HCT116 (cell line): Measurements from ENCODE around the gene DDOST. TPM values are rescaled to one million over a fixed set of nuclear protein-coding genes. Genes with fewer than 3 reads are reported as not detected.

Source experiments
- ATAC-seq: fragments of 200-7000 bp; cut with Tn5 transposase; 2 replicates; pipeline ENCODE4 v1.9.1; 2020; ENCODE audit warnings: mild to moderate bottlenecking, moderate library complexity
- BruUV-seq: library from RNA; stranded (reverse); fragments of 400-500 nt; replicated peaks from 2 replicates; lab custom pipeline; 2021; lab: Mats Ljungman, UMichigan
- CTCF ChIA-PET: fragments of 300-600 bp; sonication (Branson Sonifier 250); formaldehyde crosslinking; loops from one replicate; lab custom pipeline; 2021; ENCODE audit warnings: antibody characterized with exemption; lab: Charles Lee
- POLR2A ChIA-PET: fragments of 300-600, 350-600 bp; sonication (Branson Sonifier 250); formaldehyde crosslinking; loops from one replicate; lab custom pipeline; 2021; ENCODE audit warnings: antibody characterized with exemption; lab: Charles Lee
- RAD21 ChIA-PET, 2 experiments: fragments of 300-600 bp; sonication (Branson Sonifier 250); formaldehyde crosslinking; loops; one replicate each; lab custom pipeline; 2023; ENCODE audit warnings: low total read pairs in 2 of 2; ENCODE audit not compliant: uncharacterized antibody in 2 of 2, unreplicated experiment in 2 of 2, low non-redundant PET in 1 of 2; lab: Charles Lee
- DNase-seq: peaks from one replicate; pipeline ENCODE4 v3.0.0-alpha.2; 2010; ENCODE audit warnings: low read depth, low spot score
- H2AFZ ChIP-seq: fragments of 200-600 bp; shearing (Covaris generic), sonication (generic); 2 replicates; pipeline ENCODE4 v1.6.1; 2017; ENCODE audit warnings: low read depth, mixed run types, mixed read lengths, antibody characterized with exemption, low read length; ENCODE audit not compliant: poor library complexity, severe bottlenecking
- H3K27ac ChIP-seq: 2 replicates; pipeline ENCODE4 v1.5.1; 2012; ENCODE audit warnings: low read depth, low read length
- H3K27me3 ChIP-seq: fragments of 200-600 bp; sonication (generic); 2 replicates; pipeline ENCODE4 v1.6.1; 2016; ENCODE audit warnings: mixed run types, low read length, mixed read lengths; ENCODE audit not compliant: insufficient read depth
- H3K36me3 ChIP-seq, 2 experiments: fragments of 200-500 bp in 1 of 2; fragments of 200-600 bp in 1 of 2; sonication (Bioruptor generic) in 1 of 2; sonication (generic) in 1 of 2; 2 replicates each; pipeline versions ENCODE4 v1.5.1 to v1.6.1; 2014 to 2016; ENCODE audit warnings: low read length in 2 of 2, inconsistent platforms in 1 of 2, mixed read lengths in 1 of 2, mixed run types in 1 of 2; ENCODE audit not compliant: insufficient read depth in 2 of 2, control insufficient read depth in 1 of 2
- H3K4me1 ChIP-seq, 2 experiments: fragments of 200-600 bp in 1 of 2; sonication (generic) in 1 of 2; 2 replicates each; pipeline versions ENCODE4 v1.5.1 to v1.6.1; 2012 to 2017; ENCODE audit warnings: low read length in 2 of 2, inconsistent platforms in 1 of 2, mild to moderate bottlenecking in 1 of 2, mixed read lengths in 1 of 2, mixed run types in 1 of 2, moderate library complexity in 1 of 2; ENCODE audit not compliant: insufficient read depth in 2 of 2, control insufficient read depth in 1 of 2
- H3K4me2 ChIP-seq: fragments of 200-600 bp; sonication (generic); 2 replicates; pipeline ENCODE4 v1.6.1; 2017; ENCODE audit warnings: mixed run types, low read length, mixed read lengths
- H3K4me3 ChIP-seq, 2 experiments: fragments of 200-600 bp in 1 of 2; sonication (generic) in 1 of 2; replicated peaks in 1 of 2; 2 replicates each; pipeline ENCODE4 v1.5.1; 2011 to 2016; ENCODE audit warnings: low read length in 2 of 2, control low read depth in 1 of 2, low read depth in 1 of 2, mild to moderate bottlenecking in 1 of 2, mixed read lengths in 1 of 2, mixed run types in 1 of 2
- H3K79me2 ChIP-seq: fragments of 200-600 bp; sonication (generic); 2 replicates; pipeline ENCODE4 v1.6.1; 2017; ENCODE audit warnings: mild to moderate bottlenecking, mixed run types, low read length, moderate library complexity, mixed read lengths; ENCODE audit not compliant: insufficient read depth
- H3K9ac ChIP-seq: fragments of 200-600 bp; sonication (generic); 2 replicates; pipeline ENCODE4 v1.6.1; 2016; ENCODE audit warnings: low read length, mixed read lengths
- H3K9me2 ChIP-seq: fragments of 200-600 bp; sonication (generic), shearing (Covaris generic); 2 replicates; pipeline ENCODE4 v1.6.1; 2017; ENCODE audit warnings: mixed run types, mild to moderate bottlenecking, moderate library complexity; ENCODE audit not compliant: insufficient read depth
- H3K9me3 ChIP-seq, 2 experiments: fragments of 200-500 bp in 1 of 2; fragments of 200-600 bp in 1 of 2; sonication (Bioruptor generic) in 1 of 2; sonication (generic) in 1 of 2; 2 replicates each; pipeline ENCODE4 v1.6.1; 2014 to 2017; ENCODE audit warnings: low read length in 2 of 2, mixed read lengths in 2 of 2, inconsistent platforms in 1 of 2, low read depth in 1 of 2, mild to moderate bottlenecking in 1 of 2, mixed run types in 1 of 2, moderate library complexity in 1 of 2; ENCODE audit not compliant: control insufficient read depth in 1 of 2, insufficient read depth in 1 of 2
- H4K20me1 ChIP-seq: fragments of 200-600 bp; sonication (generic), shearing (Covaris generic); 2 replicates; pipeline ENCODE4 v1.6.1; 2017; ENCODE audit warnings: mixed run types, mild to moderate bottlenecking, moderate library complexity; ENCODE audit not compliant: insufficient read depth
- EGR1 ChIP-seq: IDR thresholded peaks from 2 replicates; pipeline ENCODE4 v1.6.1; 2012; ENCODE audit warnings: low read depth
- MAX ChIP-seq: IDR thresholded peaks from 2 replicates; pipeline ENCODE4 v1.6.1; 2012
- REST ChIP-seq: IDR thresholded peaks from 2 replicates; pipeline ENCODE4 v1.6.1; 2012; ENCODE audit warnings: low read depth
- intact Hi-C: fragments of 100-400 bp; cut with micrococcal nuclease; formaldehyde crosslinking; loops from 2 replicates; pipeline ENCODE4 v1.10.0; 2022
- total RNA-seq: library from RNA; stranded (reverse); gene quantifications from one replicate; pipeline ENCODE4 v1.2.1, GENCODE V29; 2021; ENCODE audit not compliant: unreplicated experiment

Gene DDOST
- total RNA-seq, 1 experiment from 2014 or later, result 387 TPM

DNA sequence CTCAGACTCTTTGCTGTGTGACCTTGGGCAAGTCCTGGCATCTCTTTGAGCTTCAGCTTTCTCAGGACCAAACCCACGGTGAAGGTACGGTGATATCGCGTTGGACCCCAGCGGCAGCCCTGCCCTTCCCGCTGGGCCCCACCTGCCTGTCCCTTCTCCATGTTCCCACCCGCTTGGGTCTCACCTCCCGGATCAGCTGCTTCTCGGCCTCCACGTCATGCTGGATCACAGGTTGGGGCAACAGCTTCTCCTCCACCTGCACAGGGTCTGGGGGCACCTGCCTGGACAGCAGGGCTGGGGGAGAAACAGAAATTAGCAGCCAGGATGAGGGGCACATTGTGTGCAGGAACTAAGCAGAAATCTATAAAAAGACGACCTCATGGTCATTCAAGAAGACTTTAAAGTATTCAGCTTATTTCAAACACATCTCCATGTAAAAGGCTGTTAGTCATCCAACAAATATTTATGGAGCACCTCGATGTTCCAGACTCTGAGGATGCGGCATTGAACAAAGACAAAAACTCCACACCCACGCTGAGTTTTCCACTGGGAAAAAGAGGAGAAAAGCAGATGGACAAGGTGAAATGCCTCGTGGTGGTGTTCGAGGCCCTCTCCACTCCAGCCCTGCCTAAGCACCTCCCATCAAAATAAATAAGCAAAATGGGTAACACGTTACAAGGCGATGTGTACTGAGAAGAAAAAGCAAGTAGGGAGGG is 37.2 kb upstream of the DDOST start:
- RAD21 ChIA-PET, result interaction anchor here (1.9 to 2.1 kb wide), 2 partner anchors 497 kb away, joined by 22 to 25 read pairs; no protein-coding TSS in a partner anchor
- Histone ChIP-seq H3K4me3 (no peak overlapping the region), H3K9me2 (no peaks in the 10 kb centered on the region), H3K36me3 (no peaks in the 10 kb centered on the region), H3K4me1 (peaks cover 25 to 39% of the 10 kb centered on the region in 2 experiments), H3K27me3 (no peaks in the 10 kb centered on the region), H3K4me2 (peak overlapping the region; percentile 96), H3K9ac (peak overlapping the region; percentile 26; the same call in 1 of the 2 replicates), H2AFZ (no peak overlapping the region), H4K20me1 (no peaks in the 10 kb centered on the region), H3K27ac (peak overlapping the region; percentile 88), H3K9me3 (no peaks in the 10 kb centered on the region), H3K79me2 (no peaks in the 10 kb centered on the region)
- peak; percentile 40 for TF ChIP-seq MAX
- no peak for TF ChIP-seq REST
- peak; percentile 47 for TF ChIP-seq EGR1
- intact Hi-C loops, result no loop called here
- no TSS peak for BruUV-seq
- POLR2A ChIA-PET, result no interaction called here
- no peak for ATAC-seq
- no peak for DNase-seq
- CTCF ChIA-PET, result interaction anchor here (2.8 kb wide), 1 partner anchor 496 kb away, joined by 104 read pairs; no protein-coding TSS in a partner anchor
